ENCODE data around the gene THSD7A.

THSD7A gene

GRCh38 chr7:11573128-11573750 lies 258.8 kb downstream of the THSD7A start:
- TF ChIP-seq SIN3A (IDR thresholded peaks at IDR 0.05; ENCODE audit: borderline replicate concordance, insufficient read depth, low read length) (no peak), FOXP2 (optimal IDR thresholded peaks at IDR 0.05; ENCODE audit: borderline replicate concordance, extremely low read depth, extremely low read length, insufficient read depth) (no peak), REST (IDR thresholded peaks at IDR 0.05; ENCODE audit: insufficient read depth in 1 of 2, low read depth in 2 of 2, low read length in 2 of 2) (no peak), POLR2AphosphoS5 (IDR thresholded peaks at IDR 0.05; ENCODE audit: low read depth, low read length) (no peak), TAF1 (IDR thresholded peaks at IDR 0.05; ENCODE audit: borderline replicate concordance, insufficient read depth, low read length) (no peak)

GRCh38 chr7:11570922-11571550 lies 261.0 kb downstream of the THSD7A start:
- TF ChIP-seq FOXP2 (optimal IDR thresholded peaks at IDR 0.05; ENCODE audit: borderline replicate concordance, extremely low read depth, extremely low read length, insufficient read depth) (no peak), POLR2AphosphoS5 (IDR thresholded peaks at IDR 0.05; ENCODE audit: low read depth, low read length) (no peak), REST (IDR thresholded peaks at IDR 0.05; ENCODE audit: insufficient read depth in 1 of 2, low read depth in 2 of 2, low read length in 2 of 2) (no peak), SIN3A (IDR thresholded peaks at IDR 0.05; ENCODE audit: borderline replicate concordance, insufficient read depth, low read length) (no peak), TAF1 (IDR thresholded peaks at IDR 0.05; ENCODE audit: borderline replicate concordance, insufficient read depth, low read length) (no peak)

GRCh38 chr7:11570205-11570604 lies 261.8 kb downstream of the THSD7A start:
- TF ChIP-seq REST (IDR thresholded peaks at IDR 0.05; ENCODE audit: insufficient read depth in 1 of 2, low read depth in 2 of 2, low read length in 2 of 2) (no peak), POLR2AphosphoS5 (IDR thresholded peaks at IDR 0.05; ENCODE audit: low read depth, low read length) (no peak), FOXP2 (optimal IDR thresholded peaks at IDR 0.05; ENCODE audit: borderline replicate concordance, extremely low read depth, extremely low read length, insufficient read depth) (no peak), SIN3A (IDR thresholded peaks at IDR 0.05; ENCODE audit: borderline replicate concordance, insufficient read depth, low read length) (no peak), TAF1 (IDR thresholded peaks at IDR 0.05; ENCODE audit: borderline replicate concordance, insufficient read depth, low read length) (no peak)

- no peak for TF ChIP-seq POLR2AphosphoS5 (IDR thresholded peaks at IDR 0.05; ENCODE audit: low read depth, low read length)
- TF ChIP-seq SIN3A (IDR thresholded peaks at IDR 0.05; ENCODE audit: borderline replicate concordance, insufficient read depth, low read length), result no peak
- no peak for TF ChIP-seq TAF1 (IDR thresholded peaks at IDR 0.05; ENCODE audit: borderline replicate concordance, insufficient read depth, low read length)
- TF ChIP-seq REST (IDR thresholded peaks at IDR 0.05; ENCODE audit: insufficient read depth in 1 of 2, low read depth in 2 of 2, low read length in 2 of 2), result no peak
- TF ChIP-seq FOXP2 (optimal IDR thresholded peaks at IDR 0.05; ENCODE audit: borderline replicate concordance, extremely low read depth, extremely low read length, insufficient read depth), result no peak
Measured at GRCh38 chr7:11567571-11567970, 264.4 kb downstream of the THSD7A start.
